NCI-H524 treated with DMSO at 0.1 percent for 48 hours (cell line): Measurements from ENCODE around the gene FANCM.
"Not testable (repeated sequence)": the region's sequence is repeated elsewhere in the genome, so short reads cannot be mapped to it uniquely, and the experiment has no call there.

ENCODE experiments used
- DNase-seq: peaks from one replicate; lab custom pipeline; 2025; lab: John Stamatoyannopoulos, UW

The FANCM gene

GRCh38 chr14:45140661-45141187 is 5.0 kb downstream of the FANCM start:
- DNase-seq: no peak

- not testable (repeated sequence) for DNase-seq
Measured at GRCh38 chr14:45142083-45142482, 6.4 kb downstream of the FANCM start.

- no peak for DNase-seq
Measured at GRCh38 chr14:45144658-45145057, 8.9 kb downstream of the FANCM start.

- no peak for DNase-seq
Measured at GRCh38 chr14:45145214-45145613, 9.5 kb downstream of the FANCM start.

- no peak for DNase-seq
Measured at GRCh38 chr14:45149602-45150001, 13.9 kb downstream of the FANCM start.

GRCh38 chr14:45150386-45150890 is 14.7 kb downstream of the FANCM start:
- no peak for DNase-seq

- DNase-seq: no peak
Measured at GRCh38 chr14:45156067-45156466, 20.3 kb downstream of the FANCM start.

- no peak for DNase-seq
Measured at GRCh38 chr14:45169906-45170305, 34.2 kb downstream of the FANCM start.

GRCh38 chr14:45177076-45177475 is 41.3 kb downstream of the FANCM start:
- no peak for DNase-seq

- DNase-seq: no peak
Measured at GRCh38 chr14:45181329-45181728, 45.6 kb downstream of the FANCM start.

- DNase-seq: no peak
Measured at GRCh38 chr14:45181806-45182205, 46.1 kb downstream of the FANCM start.

GRCh38 chr14:45185100-45185814 is 49.5 kb downstream of the FANCM start:
- DNase-seq: no peak

GRCh38 chr14:45194964-45195363 is 59.2 kb downstream of the FANCM start:
- no peak for DNase-seq

GRCh38 chr14:45198551-45198950 is 62.8 kb downstream of the FANCM start:
- no peak for DNase-seq

- no peak for DNase-seq
Measured at GRCh38 chr14:45199230-45199629, 63.5 kb downstream of the FANCM start.

GRCh38 chr14:45201905-45202304 is 66.2 kb downstream of the FANCM start:
- peak; percentile 26 for DNase-seq

- DNase-seq: no peak
Measured at GRCh38 chr14:45204241-45204640, 68.5 kb downstream of the FANCM start.

- DNase-seq: no peak
Measured at GRCh38 chr14:45210159-45210558, 74.4 kb downstream of the FANCM start.

- DNase-seq: no peak
Measured at GRCh38 chr14:45211295-45211694, 75.6 kb downstream of the FANCM start.

GRCh38 chr14:45212231-45212630 is 76.5 kb downstream of the FANCM start:
- no peak for DNase-seq

- not testable (repeated sequence) for DNase-seq
Measured at GRCh38 chr14:45213716-45214115, 78.0 kb downstream of the FANCM start.

GRCh38 chr14:45214341-45214740 is 78.6 kb downstream of the FANCM start:
- not testable (repeated sequence) for DNase-seq

GRCh38 chr14:45222485-45223262 is 86.9 kb downstream of the FANCM start:
- DNase-seq: no peak
